BLaER1 treated with 17β-estradiol and CSF1 and Interleukin-3, amounts not matched to agents 10 nM and 100 nM (cell line): ENCODE data around the gene PARD3.
"Not testable (repeated sequence)": the region's sequence is repeated elsewhere in the genome, so short reads cannot be mapped to it uniquely, and the experiment has no call there.

Experiments used
- H3K27ac ChIP-seq, 11 experiments: shearing (Covaris generic); formaldehyde crosslinking; 2 replicates each; pipeline ENCODE4 v1.8.1; 2022
- H3K27me3 ChIP-seq, 11 experiments: shearing (Covaris generic); formaldehyde crosslinking; 2 replicates each; pipeline ENCODE4 v1.8.1; 2022
- H3K36me3 ChIP-seq, 11 experiments: shearing (Covaris generic); formaldehyde crosslinking; 2 replicates each; pipeline ENCODE4 v1.8.1; 2022
- H3K4me1 ChIP-seq, 10 experiments: shearing (Covaris generic); formaldehyde crosslinking; 2 replicates each; pipeline ENCODE4 v1.8.1; 2022
- H3K4me2 ChIP-seq, 11 experiments: shearing (Covaris generic); formaldehyde crosslinking; 2 replicates each; pipeline ENCODE4 v1.8.1; 2022
- H3K4me3 ChIP-seq, 10 experiments: shearing (Covaris generic); formaldehyde crosslinking; 2 replicates each; pipeline ENCODE4 v1.8.1; 2022
- H3K9ac ChIP-seq, 11 experiments: shearing (Covaris generic); formaldehyde crosslinking; 2 replicates each; pipeline ENCODE4 v1.8.1; 2022
- H3K9me3 ChIP-seq, 11 experiments: shearing (Covaris generic); formaldehyde crosslinking; replicated peaks in 1 of 11; 2 replicates each; pipeline ENCODE4 v1.8.1; 2022
- H4K20me1 ChIP-seq, 11 experiments: shearing (Covaris generic); formaldehyde crosslinking; 2 replicates each; pipeline ENCODE4 v1.8.1; 2022
- Cebpa-rat ChIP-seq, 11 experiments: shearing (Covaris generic); IDR thresholded peaks; 2 replicates each; pipeline ENCODE4 v1.8.1; 2022

The PARD3 gene

GRCh38 chr10:34392641-34393170, 422.4 kb downstream of the PARD3 start:
- Histone ChIP-seq H4K20me1 (no peaks in the 10 kb centered on the region), H3K9ac (no peak overlapping the region), H3K4me3 (no peak overlapping the region), H3K27me3 (no peaks in the 10 kb centered on the region), H3K36me3 (peaks cover 0 to 17% (median 0%) of the 10 kb centered on the region in 11 experiments; a peak in 5 of 22 replicates), H3K4me2 (no peak overlapping the region), H3K27ac (no peak overlapping the region), H3K9me3 (peaks cover 0 to 5% (median 0%) of the 10 kb centered on the region in 11 experiments; a peak in 1 of 22 replicates), H3K4me1 (no peaks in the 10 kb centered on the region)
- no peak for TF ChIP-seq Cebpa-rat (IDR thresholded peaks at IDR 0.05)

- H3K4me3 ChIP-seq, H3K27me3 ChIP-seq: not testable (repeated sequence)
- H3K36me3 ChIP-seq: peaks cover 0 to 16% (median 0%) of the 10 kb centered on the region in 11 experiments; a peak in 5 of 22 replicates
These were observed 423.9 kb downstream of the PARD3 start for GRCh38 chr10:34391168-34391567.

GRCh38 chr10:34389801-34390200, 425.3 kb downstream of the PARD3 start:
- H3K9me3 ChIP-seq: peaks cover 0 to 5% (median 0%) of the 10 kb centered on the region in 11 experiments; a peak in 1 of 22 replicates
- H3K4me2 ChIP-seq: no peak overlapping the region
- peaks cover 0 to 8% (median 0%) of the 10 kb centered on the region in 11 experiments; a peak in 4 of 22 replicates for H3K36me3 ChIP-seq
- TF ChIP-seq Cebpa-rat (IDR thresholded peaks at IDR 0.05): no peak
- H4K20me1 ChIP-seq: no peaks in the 10 kb centered on the region
- H3K27me3 ChIP-seq: no peaks in the 10 kb centered on the region
- no peak overlapping the region for H3K27ac ChIP-seq
- no peak overlapping the region for H3K9ac ChIP-seq
- no peak overlapping the region for H3K4me3 ChIP-seq
- H3K4me1 ChIP-seq: no peaks in the 10 kb centered on the region

More at GRCh38 chr10:34391168-34391567, 423.9 kb downstream of the PARD3 start:
- not testable (repeated sequence) for H3K9me3 ChIP-seq, H4K20me1 ChIP-seq, H3K4me1 ChIP-seq, H3K4me2 ChIP-seq, H3K9ac ChIP-seq, H3K27ac ChIP-seq

- Histone ChIP-seq H3K4me3 (no peak overlapping the region), H3K4me1 (no peaks in the 10 kb centered on the region), H3K27me3 (no peaks in the 10 kb centered on the region), H3K9me3 (peaks cover 0 to 4% (median 0%) of the 10 kb centered on the region in 11 experiments; a peak in 2 of 22 replicates), H3K27ac (no peak overlapping the region), H4K20me1 (no peaks in the 10 kb centered on the region), H3K4me2 (no peak overlapping the region), H3K9ac (no peak overlapping the region), H3K36me3 (peaks cover 3 to 19% (median 8%) of the 10 kb centered on the region in 11 experiments; a peak in 19 of 22 replicates)
- TF ChIP-seq Cebpa-rat (IDR thresholded peaks at IDR 0.05): no peak
These were observed 428.2 kb downstream of the PARD3 start for GRCh38 chr10:34386921-34387320.

- H4K20me1 ChIP-seq: no peaks in the 10 kb centered on the region
- H3K9me3 ChIP-seq: peaks cover 0 to 7% (median 0%) of the 10 kb centered on the region in 11 experiments; a peak in 4 of 22 replicates
These were observed 430.7 kb downstream of the PARD3 start for GRCh38 chr10:34384372-34384771.

GRCh38 chr10:34382626-34383025, 432.5 kb downstream of the PARD3 start:
- TF ChIP-seq Cebpa-rat (IDR thresholded peaks at IDR 0.05): no peak

More at GRCh38 chr10:34384372-34384771, 430.7 kb downstream of the PARD3 start:
- TF ChIP-seq Cebpa-rat (IDR thresholded peaks at IDR 0.05): no peak
- Histone ChIP-seq H3K27me3 (no peaks in the 10 kb centered on the region), H3K4me3 (no peak overlapping the region), H3K36me3 (peaks cover 3 to 32% (median 21%) of the 10 kb centered on the region in 11 experiments; a peak in 20 of 22 replicates), H3K27ac (no peak overlapping the region), H3K9ac (no peak overlapping the region), H3K4me1 (no peaks in the 10 kb centered on the region), H3K4me2 (no peak overlapping the region)

GRCh38 chr10:34380856-34381255, 434.2 kb downstream of the PARD3 start:
- TF ChIP-seq Cebpa-rat (IDR thresholded peaks at IDR 0.05): no peak
- Histone ChIP-seq H3K4me3 (no peak overlapping the region), H3K27me3 (peaks cover 0 to 13% (median 0%) of the 10 kb centered on the region in 11 experiments; a peak in 2 of 22 replicates), H3K4me1 (peaks cover 5 to 17% (median 14%) of the 10 kb centered on the region in 10 experiments), H3K36me3 (peaks cover 3 to 50% (median 26%) of the 10 kb centered on the region in 11 experiments; a peak in 20 of 22 replicates), H3K4me2 (no peak overlapping the region), H3K27ac (no peak overlapping the region), H3K9ac (no peak overlapping the region), H3K9me3 (peaks cover 0 to 7% (median 0%) of the 10 kb centered on the region in 11 experiments; a peak in 4 of 22 replicates), H4K20me1 (no peaks in the 10 kb centered on the region)

More at GRCh38 chr10:34382626-34383025, 432.5 kb downstream of the PARD3 start:
- H3K4me2 ChIP-seq: no peak overlapping the region
- H3K27me3 ChIP-seq: no peaks in the 10 kb centered on the region
- no peaks in the 10 kb centered on the region for H3K4me1 ChIP-seq
- no peak overlapping the region for H3K27ac ChIP-seq
- H3K9ac ChIP-seq: no peak overlapping the region
- peaks cover 3 to 43% (median 25%) of the 10 kb centered on the region in 11 experiments; a peak in 20 of 22 replicates for H3K36me3 ChIP-seq
- H3K4me3 ChIP-seq: no peak overlapping the region
- H4K20me1 ChIP-seq: no peaks in the 10 kb centered on the region
- H3K9me3 ChIP-seq: peaks cover 0 to 7% (median 0%) of the 10 kb centered on the region in 11 experiments; a peak in 4 of 22 replicates

GRCh38 chr10:34378297-34378696, 436.8 kb downstream of the PARD3 start:
- no peak overlapping the region for H3K9ac ChIP-seq
- H4K20me1 ChIP-seq: no peaks in the 10 kb centered on the region
- peak in 2 of 11 experiments; percentile 45 to 54; a peak in 4 of 22 replicates for TF ChIP-seq Cebpa-rat (IDR thresholded peaks at IDR 0.05)
- no peak overlapping the region for H3K4me2 ChIP-seq
- H3K27me3 ChIP-seq: peaks cover 0 to 13% (median 0%) of the 10 kb centered on the region in 11 experiments; a peak in 2 of 22 replicates
- H3K4me1 ChIP-seq: peaks cover 22 to 43% (median 35%) of the 10 kb centered on the region in 10 experiments
- no peak overlapping the region for H3K27ac ChIP-seq
- H3K4me3 ChIP-seq: no peak overlapping the region
- peaks cover 3 to 41% (median 26%) of the 10 kb centered on the region in 11 experiments; a peak in 20 of 22 replicates for H3K36me3 ChIP-seq
- H3K9me3 ChIP-seq: peaks cover 0 to 7% (median 0%) of the 10 kb centered on the region in 11 experiments; a peak in 4 of 22 replicates

GRCh38 chr10:34377833-34378232, 437.3 kb downstream of the PARD3 start:
- peaks cover 0 to 13% (median 0%) of the 10 kb centered on the region in 11 experiments; a peak in 2 of 22 replicates for H3K27me3 ChIP-seq
- peaks cover 0 to 7% (median 0%) of the 10 kb centered on the region in 11 experiments; a peak in 4 of 22 replicates for H3K9me3 ChIP-seq
- no peak for TF ChIP-seq Cebpa-rat (IDR thresholded peaks at IDR 0.05)
- no peak overlapping the region for H3K9ac ChIP-seq
- H3K4me2 ChIP-seq: no peak overlapping the region
- peaks cover 3 to 39% (median 26%) of the 10 kb centered on the region in 11 experiments; a peak in 20 of 22 replicates for H3K36me3 ChIP-seq
- H3K4me3 ChIP-seq: no peak overlapping the region
- no peaks in the 10 kb centered on the region for H4K20me1 ChIP-seq
- no peak overlapping the region for H3K27ac ChIP-seq
- peaks cover 25 to 48% (median 40%) of the 10 kb centered on the region in 10 experiments for H3K4me1 ChIP-seq
